B cell (primary cell): ENCODE measurements around the gene DMXL2. TPM values are rescaled to one million over a fixed set of nuclear protein-coding genes. Genes with fewer than 3 reads are reported as not detected.

Source experiments
- ATAC-seq: fragments of 200-7000 bp; cut with Tn5 transposase; one replicate; pipeline ENCODE4 v1.10.0; 2021; ENCODE audit warnings: low read depth, mild to moderate bottlenecking, moderate number of reproducible peaks, moderate library complexity
- CTCF ChIA-PET: fragments of 350-600 bp; sonication (Branson Sonifier 250); formaldehyde crosslinking; loops from one replicate; lab custom pipeline; 2021; ENCODE audit warnings: antibody characterized with exemption, inconsistent platforms; lab: Charles Lee
- POLR2A ChIA-PET: fragments of 350-600 bp; sonication (Branson Sonifier 250); formaldehyde crosslinking; loops from one replicate; lab custom pipeline; 2021; ENCODE audit warnings: antibody characterized with exemption; lab: Charles Lee
- DNase-seq: peaks from one replicate; pipeline ENCODE4 v3.0.0; 2013
- H2AFZ ChIP-seq: 2 replicates; pipeline ENCODE4 v1.6.1; 2012; ENCODE audit warnings: mild to moderate bottlenecking, low read depth, low read length; ENCODE audit not compliant: insufficient read depth, poor library complexity, severe bottlenecking
- H3K27ac ChIP-seq, 2 donors: 1 replicate in 1 of 2; 2 replicates in 1 of 2; pipeline ENCODE4 v1.5.1; 2012 to 2013; ENCODE audit warnings: low read length in 2 of 2, mild to moderate bottlenecking in 2 of 2, moderate library complexity in 1 of 2
- H3K27me3 ChIP-seq, 4 experiments: fragments of 200-600 bp in 1 of 4; sonication (generic) in 1 of 4; replicated peaks in 1 of 4; 1 replicate in 2 of 4; 2 replicates in 2 of 4; pipeline versions ENCODE4 v1.6.1 to v1.7.0; 2013 to 2016; ENCODE audit warnings: low read length in 3 of 4, mild to moderate bottlenecking in 2 of 4, mixed read lengths in 1 of 4, moderate library complexity in 1 of 4; ENCODE audit not compliant: insufficient read depth in 4 of 4, control insufficient read depth in 3 of 4; ENCODE audit errors: control extremely low read depth in 1 of 4
- H3K36me3 ChIP-seq, 2 experiments: replicated peaks in 1 of 2; 1 replicate in 1 of 2; 2 replicates in 1 of 2; pipeline versions ENCODE4 v1.6.1 to v1.7.1; 2013; ENCODE audit warnings: low read length in 1 of 2; ENCODE audit not compliant: insufficient read depth in 2 of 2, control insufficient read depth in 1 of 2; ENCODE audit errors: control extremely low read depth in 1 of 2, extremely low read depth in 1 of 2
- H3K4me1 ChIP-seq, 2 donors: fragments of 200-600 bp in 1 of 2; sonication (generic) in 1 of 2; 1 replicate in 1 of 2; 2 replicates in 1 of 2; pipeline versions ENCODE4 v1.5.1 to v1.6.1; 2013 to 2017; ENCODE audit warnings: low read length in 2 of 2; ENCODE audit not compliant: control insufficient read depth in 2 of 2, insufficient read depth in 2 of 2
- H3K4me2 ChIP-seq: replicated peaks from 2 replicates; pipeline ENCODE3; 2012; ENCODE audit warnings: mild to moderate bottlenecking, low read depth, low read length; ENCODE audit not compliant: poor library complexity, severe bottlenecking
- H3K4me3 ChIP-seq, 5 experiments: fragments of 200-600 bp in 1 of 5; sonication (generic) in 1 of 5; 1 replicate in 3 of 5; 2 replicates in 2 of 5; pipeline versions ENCODE4 v1.5.1 to v1.7.0; 2011 to 2016; ENCODE audit warnings: low read length in 4 of 5, mild to moderate bottlenecking in 4 of 5, low read depth in 2 of 5, control low read depth in 1 of 5, moderate library complexity in 1 of 5; ENCODE audit not compliant: insufficient read depth in 1 of 5; ENCODE audit errors: control extremely low read depth in 1 of 5, extremely low read depth in 1 of 5
- H3K79me2 ChIP-seq: fragments of 200-600 bp; sonication (generic); one replicate; pipeline ENCODE4 v1.6.0; 2016; ENCODE audit warnings: low read length; ENCODE audit not compliant: control insufficient read depth, insufficient read depth
- H3K9ac ChIP-seq: fragments of 200-600 bp; sonication (generic); 2 replicates; pipeline ENCODE4 v1.6.1; 2017; ENCODE audit warnings: mild to moderate bottlenecking, low read length, moderate library complexity
- H3K9me3 ChIP-seq, 3 donors: one replicate each; pipeline versions ENCODE4 v1.6.1 to v1.7.1; 2013; ENCODE audit warnings: low read length in 2 of 3; ENCODE audit not compliant: control insufficient read depth in 2 of 3, insufficient read depth in 1 of 3; ENCODE audit errors: control extremely low read depth in 1 of 3
- H4K20me1 ChIP-seq: 2 replicates; pipeline ENCODE4 v1.6.0; 2012; ENCODE audit warnings: mild to moderate bottlenecking, low read length; ENCODE audit not compliant: insufficient read depth, control insufficient read depth, poor library complexity, severe bottlenecking
- H3K27ac Mint-ChIP-seq: one replicate; pipeline ENCODE4 v1.8.0; 2021; ENCODE audit warnings: mixed read lengths
- H3K27me3 Mint-ChIP-seq: one replicate; pipeline ENCODE4 v1.8.0; 2021; ENCODE audit warnings: mixed read lengths
- H3K4me1 Mint-ChIP-seq: one replicate; pipeline ENCODE4 v1.8.0; 2021; ENCODE audit warnings: mixed read lengths
- H3K4me3 Mint-ChIP-seq: one replicate; pipeline ENCODE4 v1.8.0; 2021; ENCODE audit warnings: mixed read lengths
- H3K9me3 Mint-ChIP-seq: one replicate; pipeline ENCODE4 v1.8.0; 2022; ENCODE audit warnings: mixed read lengths; ENCODE audit not compliant: insufficient read depth
- EZH2 ChIP-seq: IDR thresholded peaks from 2 replicates; pipeline ENCODE4 v1.6.1; 2012; ENCODE audit warnings: borderline replicate concordance, low read depth, mild to moderate bottlenecking, moderate library complexity, low read length; ENCODE audit not compliant: insufficient read depth, poor library complexity, severe bottlenecking
- WGBS: methylation state at CpG from one replicate; pipeline ENCODE4 v1.1.5; 2013; ENCODE audit warnings: missing lambda C conversion rate; ENCODE audit not compliant: insufficient coverage; 5-methylcytosine and 5-hydroxymethylcytosine counted together
- intact Hi-C: fragments of 100-400 bp; cut with micrococcal nuclease; formaldehyde crosslinking; loops from one replicate; pipeline ENCODE4 v1.10.0; 2022
- polyA plus RNA-seq: library from polyadenylated mRNA; depleted of rRNA; stranded (reverse); fragments of >200 nt; gene quantifications from 2 replicates; pipeline ENCODE4 v1.2.3, GENCODE V29; 2012
- total RNA-seq, 2 donors: library from RNA; stranded (reverse); fragments of 120-200 nt in 1 of 2; gene quantifications; 1 replicate in 1 of 2; 2 replicates in 1 of 2; pipeline versions ENCODE4 v1.2.3 to v1.2.4, GENCODE V29; 2013 to 2022
- TF ChIP-seq, protein P1 (sequence below): fragments of 200-600 bp; IDR thresholded peaks from one replicate; pipeline ENCODE4 v1.8.0; 2022; ENCODE audit warnings: antibody characterized with exemption, mild to moderate bottlenecking

DMXL2 gene
- total and polyA plus RNA-seq, 2 donors (not counting 1 experiment from before 2014, with no cell fraction given): 1.4 to 5.6 TPM

DNA sequence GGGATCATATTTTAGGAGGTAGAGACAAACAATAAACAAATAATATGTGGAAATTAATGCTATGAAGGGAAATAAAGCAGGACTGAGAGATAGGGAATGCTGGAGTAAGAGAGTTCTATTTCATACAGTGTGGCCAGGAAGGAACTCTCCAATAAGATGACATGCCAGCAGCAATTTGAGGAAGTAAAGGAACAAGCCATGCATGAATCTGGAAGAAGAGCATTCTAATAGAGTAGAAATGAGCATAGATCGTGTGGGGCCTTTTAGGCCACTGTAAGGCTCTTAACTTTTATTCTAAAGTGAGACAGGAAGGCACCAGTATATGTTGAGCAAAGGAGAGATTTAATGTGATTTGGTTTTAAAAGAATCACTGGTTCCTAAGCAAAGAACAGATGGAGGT is 126.3 kb downstream of the DMXL2 start:
- H3K9me3 ChIP-seq: no peaks in the 10 kb centered on the region
- no peak for ATAC-seq
- 71% methylated on average over 1 of the region's 1 CpG for WGBS
- no peak overlapping the region for H3K4me3 ChIP-seq
- Mint-ChIP-seq H3K27ac (no peak overlapping the region), H3K9me3 (no peaks in the 10 kb centered on the region), H3K4me1 (no peaks in the 10 kb centered on the region), H3K4me3 (no peak overlapping the region), H3K27me3 (no peaks in the 10 kb centered on the region)
- no peak overlapping the region for H3K9ac ChIP-seq
- TF ChIP-seq, protein P1, sequence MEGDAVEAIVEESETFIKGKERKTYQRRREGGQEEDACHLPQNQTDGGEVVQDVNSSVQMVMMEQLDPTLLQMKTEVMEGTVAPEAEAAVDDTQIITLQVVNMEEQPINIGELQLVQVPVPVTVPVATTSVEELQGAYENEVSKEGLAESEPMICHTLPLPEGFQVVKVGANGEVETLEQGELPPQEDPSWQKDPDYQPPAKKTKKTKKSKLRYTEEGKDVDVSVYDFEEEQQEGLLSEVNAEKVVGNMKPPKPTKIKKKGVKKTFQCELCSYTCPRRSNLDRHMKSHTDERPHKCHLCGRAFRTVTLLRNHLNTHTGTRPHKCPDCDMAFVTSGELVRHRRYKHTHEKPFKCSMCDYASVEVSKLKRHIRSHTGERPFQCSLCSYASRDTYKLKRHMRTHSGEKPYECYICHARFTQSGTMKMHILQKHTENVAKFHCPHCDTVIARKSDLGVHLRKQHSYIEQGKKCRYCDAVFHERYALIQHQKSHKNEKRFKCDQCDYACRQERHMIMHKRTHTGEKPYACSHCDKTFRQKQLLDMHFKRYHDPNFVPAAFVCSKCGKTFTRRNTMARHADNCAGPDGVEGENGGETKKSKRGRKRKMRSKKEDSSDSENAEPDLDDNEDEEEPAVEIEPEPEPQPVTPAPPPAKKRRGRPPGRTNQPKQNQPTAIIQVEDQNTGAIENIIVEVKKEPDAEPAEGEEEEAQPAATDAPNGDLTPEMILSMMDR: no peak
- TF ChIP-seq EZH2: no peak
- CTCF ChIA-PET: no interaction called here
- no peaks in the 10 kb centered on the region for H3K4me1 ChIP-seq
- H3K4me2 ChIP-seq: no peak overlapping the region
- H3K36me3 ChIP-seq: no peaks in the 10 kb centered on the region
- POLR2A ChIA-PET: no interaction called here
- intact Hi-C loops: no loop called here
- H3K27ac ChIP-seq: no peak overlapping the region
- no peak overlapping the region for H2AFZ ChIP-seq
- no peak for DNase-seq
- no peaks in the 10 kb centered on the region for H3K27me3 ChIP-seq
- H4K20me1 ChIP-seq: no peaks in the 10 kb centered on the region
- no peaks in the 10 kb centered on the region for H3K79me2 ChIP-seq

DNA sequence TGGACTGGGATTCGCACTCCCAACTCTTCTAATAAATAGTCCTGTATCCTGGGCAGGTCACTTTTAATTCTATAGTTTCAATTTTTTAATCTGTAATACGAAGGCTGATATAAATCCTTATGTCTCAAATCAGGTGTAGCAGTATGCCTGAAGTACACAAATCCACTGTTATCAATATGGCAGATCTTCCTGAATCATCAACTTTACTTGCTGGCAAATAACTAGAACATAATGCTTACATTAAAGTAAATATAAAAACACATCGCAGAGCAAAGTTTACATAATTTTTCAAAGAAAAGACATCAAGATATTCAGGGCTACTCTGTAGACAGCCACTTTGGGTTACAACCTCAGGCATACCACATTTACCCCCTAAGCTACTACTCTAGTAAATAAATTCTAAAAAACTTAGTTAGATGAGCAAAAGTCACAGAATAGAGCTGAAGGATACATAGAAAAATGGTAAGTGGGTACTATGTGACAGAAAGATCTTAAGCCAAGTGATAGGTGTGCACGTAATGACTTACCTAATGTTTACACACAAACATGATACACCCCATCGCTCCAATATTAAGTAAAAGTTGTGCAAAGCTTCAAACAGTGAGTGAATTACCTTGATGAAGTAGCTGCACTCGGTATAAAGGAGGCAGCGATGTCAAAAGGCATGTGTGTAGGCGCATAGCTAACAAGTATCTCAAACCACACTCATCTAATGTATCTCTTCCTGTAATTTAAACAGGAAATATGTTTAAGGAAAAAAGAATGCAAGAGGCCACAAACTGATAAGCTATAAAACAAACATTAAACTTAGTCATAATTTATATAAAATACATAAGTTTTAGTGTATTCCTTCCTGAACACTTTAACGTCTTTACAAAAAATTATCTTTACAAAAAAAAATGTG is 127.9 kb downstream of the DMXL2 start:
- Histone ChIP-seq H3K9ac (no peak overlapping the region), H3K36me3 (no peaks in the 10 kb centered on the region), H3K79me2 (no peaks in the 10 kb centered on the region), H3K4me2 (no peak overlapping the region), H3K9me3 (no peaks in the 10 kb centered on the region), H3K27ac (no peak overlapping the region), H3K27me3 (no peaks in the 10 kb centered on the region), H3K4me3 (no peak overlapping the region), H2AFZ (no peak overlapping the region), H3K4me1 (no peaks in the 10 kb centered on the region), H4K20me1 (no peaks in the 10 kb centered on the region)
- CTCF ChIA-PET: no interaction called here
- Mint-ChIP-seq H3K9me3 (no peaks in the 10 kb centered on the region), H3K4me1 (no peaks in the 10 kb centered on the region), H3K4me3 (no peak overlapping the region), H3K27me3 (no peaks in the 10 kb centered on the region), H3K27ac (no peak overlapping the region)
- no peak for DNase-seq
- POLR2A ChIA-PET: no interaction called here
- intact Hi-C loops: no loop called here
- no CpG with 5 or more reads among the region's 9 CpGs for WGBS
- no peak for ATAC-seq
- TF ChIP-seq, protein P1: no peak
- no peak for TF ChIP-seq EZH2
